IMR-90 (cell line): ENCODE results near the gene SVBP.

Source experiments
- BHLHE40 ChIP-seq: fragments of 150-350 bp; IDR thresholded peaks from 2 replicates; pipeline ENCODE4 v1.6.1; 2016; ENCODE audit warnings: mild to moderate bottlenecking, low read depth, low read length
- CEBPB ChIP-seq: IDR thresholded peaks from 2 replicates; pipeline ENCODE4 v1.6.1; 2012; ENCODE audit warnings: low read depth, low read length, improper control_type of control experiment
- CTCF ChIP-seq: conservative IDR thresholded peaks from 2 replicates; pipeline ENCODE4 v1.5.1; 2012; ENCODE audit warnings: mild to moderate bottlenecking, low read depth, low read length, improper control_type of control experiment
- ELK1 ChIP-seq: fragments of 150-350 bp; IDR thresholded peaks from 2 replicates; pipeline ENCODE4 v1.6.1; 2016; ENCODE audit warnings: low read depth, mild to moderate bottlenecking, low read length, moderate library complexity, borderline replicate concordance
- MAZ ChIP-seq: IDR thresholded peaks from 2 replicates; pipeline ENCODE4 v1.6.1; 2012; ENCODE audit warnings: low read depth, mild to moderate bottlenecking, low read length, improper control_type of control experiment, moderate library complexity, borderline replicate concordance
- MXI1 ChIP-seq: IDR thresholded peaks from 2 replicates; pipeline ENCODE4 v1.6.1; 2012; ENCODE audit warnings: low read depth, mild to moderate bottlenecking, low read length, moderate library complexity, borderline replicate concordance
- NFE2L2 ChIP-seq: fragments of 150-350 bp; IDR thresholded peaks from 2 replicates; pipeline ENCODE4 v1.6.1; 2016; ENCODE audit warnings: low read depth, mild to moderate bottlenecking, low read length
- POLR2A ChIP-seq: IDR thresholded peaks from 2 replicates; pipeline ENCODE4 v1.6.1; 2012; ENCODE audit warnings: mild to moderate bottlenecking, low read depth, low read length
- RAD21 ChIP-seq: IDR thresholded peaks from 2 replicates; pipeline ENCODE4 v1.6.1; 2012; ENCODE audit warnings: low read length, improper control_type of control experiment
- RCOR1 ChIP-seq: IDR thresholded peaks from 2 replicates; pipeline ENCODE4 v1.6.1; 2012; ENCODE audit warnings: mild to moderate bottlenecking, low read length, improper control_type of control experiment; ENCODE audit not compliant: insufficient replicate concordance
- RFX5 ChIP-seq: IDR thresholded peaks from 2 replicates; pipeline ENCODE4 v1.8.0; 2012; ENCODE audit warnings: low read depth, mild to moderate bottlenecking, low read length, moderate library complexity
- SMC3 ChIP-seq: fragments of 150-350 bp; IDR thresholded peaks from 2 replicates; pipeline ENCODE4 v1.6.1; 2016; ENCODE audit warnings: low read depth, mild to moderate bottlenecking, antibody characterized with exemption, low read length, moderate library complexity
- USF2 ChIP-seq: fragments of 150-350 bp; IDR thresholded peaks from 2 replicates; pipeline ENCODE4 v1.6.1; 2017; ENCODE audit warnings: mild to moderate bottlenecking, antibody characterized with exemption, low read length, low read depth

GRCh38 chr1:42765832-42766740 lies 51.1 kb downstream of the SVBP start:
- TF ChIP-seq MXI1 (peak; percentile 67; the same call in 1 of the 2 replicates), CTCF (peak; percentile 54), POLR2A (peak; percentile 45; the same call in 1 of the 2 replicates), RCOR1 (no peak), RFX5 (no peak), RAD21 (peak; percentile 25; the same call in 1 of the 2 replicates), MAZ (peak; percentile 63; the same call in 1 of the 2 replicates), USF2 (no peak), BHLHE40 (no peak), SMC3 (0 out of 2 replicates have a peak, but pooled peaks have one; percentile 19), CEBPB (no peak), ELK1 (no peak), NFE2L2 (no peak)
